OCI-LY3 (cell line): Measurements from ENCODE around the gene GDF2.

Source experiments
- CTCF ChIP-seq: fragments of 200-600, 300-600 bp; sonication (generic); IDR thresholded peaks from 2 replicates; pipeline ENCODE4 v1.5.1; 2014; ENCODE audit warnings: antibody characterized with exemption, low read length, low read depth
- EZH2phosphoT487 ChIP-seq: fragments of 200-600 bp; shearing (Covaris generic); IDR thresholded peaks from 2 replicates; pipeline ENCODE4 v1.6.1; 2018; ENCODE audit warnings: antibody characterized with exemption, mixed run types, low read depth

- no peak for TF ChIP-seq CTCF
- no peak for TF ChIP-seq EZH2phosphoT487
Observed at GRCh38 chr10:47290338-47290737, 31.9 kb upstream of the GDF2 start.
